Neural crest cell (in vitro differentiated cells): Measurements from ENCODE around the gene PREX1. TPM values are rescaled to one million over a fixed set of nuclear protein-coding genes. Genes with fewer than 3 reads are reported as not detected.

Experiments used
- DNase-seq: peaks from one replicate; pipeline ENCODE4 v3.0.0; 2021; ENCODE audit warnings: low read depth, mixed read lengths, low spot score
- H3K27ac Mint-ChIP-seq: one replicate; pipeline ENCODE4 v1.8.0; 2021; ENCODE audit warnings: mild to moderate bottlenecking, mixed read lengths; ENCODE audit not compliant: unreplicated experiment
- H3K27me3 Mint-ChIP-seq: 2 replicates; pipeline ENCODE4 v1.8.0; 2021; ENCODE audit warnings: low read depth, mild to moderate bottlenecking, mixed read lengths
- H3K36me3 Mint-ChIP-seq: 2 replicates; pipeline ENCODE4 v1.8.0; 2021; ENCODE audit warnings: low read depth, mild to moderate bottlenecking, mixed read lengths
- H3K4me1 Mint-ChIP-seq: 2 replicates; pipeline ENCODE4 v1.8.0; 2021; ENCODE audit warnings: mixed read lengths
- H3K4me3 Mint-ChIP-seq: one replicate; pipeline ENCODE4 v1.8.0; 2021; ENCODE audit warnings: mild to moderate bottlenecking, mixed read lengths
- H3K9me3 Mint-ChIP-seq: 2 replicates; pipeline ENCODE4 v1.8.0; 2021; ENCODE audit warnings: mixed read lengths
- CTCF ChIP-seq: fragments of 200-600 bp; sonication (generic); conservative IDR thresholded peaks from 2 replicates; pipeline ENCODE4 v1.5.0; 2021; ENCODE audit warnings: antibody characterized with exemption, mild to moderate bottlenecking
- total RNA-seq: library from RNA; stranded (reverse); gene quantifications from 2 replicates; pipeline ENCODE4 v1.2.1, GENCODE V29; 2021

PREX1 gene
- total RNA-seq, 1 donor from 2014 or later, result 72.4 TPM

- Mint-ChIP-seq H3K36me3 (no peaks in the 10 kb centered on the region), H3K27me3 (no peaks in the 10 kb centered on the region), H3K4me1 (peaks cover 6% of the 10 kb centered on the region), H3K9me3 (no peaks in the 10 kb centered on the region), H3K27ac (no peak overlapping the region), H3K4me3 (peak overlapping the region; percentile 8)
- DNase-seq, result peak; percentile 93
- TF ChIP-seq CTCF, result peak; percentile 76
These were observed 207.1 kb downstream of the PREX1 start for GRCh38 chr20:48620507-48621375.

- no peak overlapping the region for H3K4me3 Mint-ChIP-seq
- peaks cover 6% of the 10 kb centered on the region for H3K4me1 Mint-ChIP-seq
- no peaks in the 10 kb centered on the region for H3K36me3 Mint-ChIP-seq
These were observed 207.7 kb downstream of the PREX1 start for GRCh38 chr20:48620154-48620506.

GRCh38 chr20:48619126-48620101, 208.4 kb downstream of the PREX1 start:
- H3K9me3 Mint-ChIP-seq, result no peaks in the 10 kb centered on the region
- H3K4me3 Mint-ChIP-seq, result no peak overlapping the region
- H3K27ac Mint-ChIP-seq, result no peak overlapping the region
- DNase-seq, result no peak
- H3K4me1 Mint-ChIP-seq, result peaks cover 6% of the 10 kb centered on the region
- TF ChIP-seq CTCF, result no peak
- no peaks in the 10 kb centered on the region for H3K27me3 Mint-ChIP-seq
- H3K36me3 Mint-ChIP-seq, result no peaks in the 10 kb centered on the region

More at GRCh38 chr20:48620154-48620506, 207.7 kb downstream of the PREX1 start:
- Mint-ChIP-seq H3K27me3 (no peaks in the 10 kb centered on the region), H3K9me3 (no peaks in the 10 kb centered on the region), H3K27ac (no peak overlapping the region)
- no peak for TF ChIP-seq CTCF
- no peak for DNase-seq

- Mint-ChIP-seq H3K36me3 (no peaks in the 10 kb centered on the region), H3K27ac (no peak overlapping the region), H3K27me3 (no peaks in the 10 kb centered on the region), H3K9me3 (no peaks in the 10 kb centered on the region), H3K4me3 (no peak overlapping the region), H3K4me1 (peaks cover 6% of the 10 kb centered on the region)
- DNase-seq, result no peak
- TF ChIP-seq CTCF, result no peak
These were observed 209.2 kb downstream of the PREX1 start for GRCh38 chr20:48618631-48619030.

- peaks cover 6% of the 10 kb centered on the region for H3K4me1 Mint-ChIP-seq
- no peak overlapping the region for H3K27ac Mint-ChIP-seq
- no peaks in the 10 kb centered on the region for H3K27me3 Mint-ChIP-seq
- TF ChIP-seq CTCF, result no peak
- H3K9me3 Mint-ChIP-seq, result no peaks in the 10 kb centered on the region
- no peaks in the 10 kb centered on the region for H3K36me3 Mint-ChIP-seq
- H3K4me3 Mint-ChIP-seq, result no peak overlapping the region
- no peak for DNase-seq
These were observed 209.7 kb downstream of the PREX1 start for GRCh38 chr20:48618052-48618451.
